Measurements from ENCODE around the gene ADAMTS12. TPM values are rescaled to one million over a fixed set of nuclear protein-coding genes. Genes with fewer than 3 reads are reported as not detected.
A peak's percentile ranks its signal among the peaks of the same experiment; 100 is the strongest.

The ADAMTS12 gene
- total and polyA plus RNA-seq, 2 experiments from 2014 or later = 9.1 to 17.1 TPM

DNA sequence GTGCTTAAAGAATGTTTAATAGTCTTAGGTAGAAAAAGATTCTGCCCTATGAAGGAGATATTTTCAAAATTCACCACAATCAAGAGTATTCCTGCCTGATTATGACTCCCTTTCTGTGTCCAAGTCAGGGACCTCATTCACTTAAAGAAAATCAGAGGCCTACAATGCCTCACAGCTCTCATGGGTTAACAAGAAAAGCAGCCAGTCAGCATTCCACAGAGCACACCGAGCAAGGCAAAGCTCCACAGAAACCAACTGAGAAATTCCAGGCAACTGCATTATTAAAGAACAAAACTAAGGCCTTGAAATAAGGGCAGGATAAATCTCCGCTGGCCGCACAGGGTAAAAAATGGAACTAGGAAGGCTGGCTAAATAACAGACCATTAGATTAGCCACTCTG lies 289.9 kb downstream of the ADAMTS12 start:
- no peak for TF ChIP-seq ZNF331 (CRISPR knock-in tag; IDR thresholded peaks at IDR 0.05; ENCODE audit: low read depth)
- no peak for TF ChIP-seq EZH2 (IDR thresholded peaks at IDR 0.05; ENCODE audit: low read depth, unreplicated experiment)
- no peak for TF ChIP-seq CREB1 (CRISPR knock-in tag; IDR thresholded peaks at IDR 0.05; ENCODE audit: low read depth)
- TF ChIP-seq EZH2phosphoT487 (IDR thresholded peaks at IDR 0.05; ENCODE audit: unreplicated experiment) = no peak
- no peak for TF ChIP-seq ZNF114 (CRISPR knock-in tag; IDR thresholded peaks at IDR 0.05)
- TF ChIP-seq NANOG (IDR thresholded peaks at IDR 0.05; ENCODE audit: borderline replicate concordance) = no peak
- TF ChIP-seq, protein P1, sequence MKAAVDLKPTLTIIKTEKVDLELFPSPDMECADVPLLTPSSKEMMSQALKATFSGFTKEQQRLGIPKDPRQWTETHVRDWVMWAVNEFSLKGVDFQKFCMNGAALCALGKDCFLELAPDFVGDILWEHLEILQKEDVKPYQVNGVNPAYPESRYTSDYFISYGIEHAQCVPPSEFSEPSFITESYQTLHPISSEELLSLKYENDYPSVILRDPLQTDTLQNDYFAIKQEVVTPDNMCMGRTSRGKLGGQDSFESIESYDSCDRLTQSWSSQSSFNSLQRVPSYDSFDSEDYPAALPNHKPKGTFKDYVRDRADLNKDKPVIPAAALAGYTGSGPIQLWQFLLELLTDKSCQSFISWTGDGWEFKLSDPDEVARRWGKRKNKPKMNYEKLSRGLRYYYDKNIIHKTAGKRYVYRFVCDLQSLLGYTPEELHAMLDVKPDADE (IDR thresholded peaks at IDR 0.05) = no peak
- TF ChIP-seq JUNB (IDR thresholded peaks at IDR 0.05; ENCODE audit: unreplicated experiment) = no peak
- Histone ChIP-seq H4K20me1 (replicated peaks; ENCODE audit: insufficient read depth) (no peaks in the 10 kb centered on the region), H3K4me3 (no peak overlapping the region), H3K27me3 (ENCODE audit: insufficient read depth) (no peaks in the 10 kb centered on the region), H3K9me2 (ENCODE audit: insufficient read depth) (no peaks in the 10 kb centered on the region), H3K4me2 (no peak overlapping the region), H3K27ac (ENCODE audit: low read depth) (no peak overlapping the region), H3F3A (replicated peaks; ENCODE audit: low read depth) (no peaks in the 10 kb centered on the region), H3K79me2 (replicated peaks; ENCODE audit: insufficient read depth) (no peaks in the 10 kb centered on the region), H3K4me1 (ENCODE audit: insufficient read depth) (no peaks in the 10 kb centered on the region), H2AFZ (no peak overlapping the region), H3K36me3 (ENCODE audit: insufficient read depth) (no peaks in the 10 kb centered on the region)
- Mint-ChIP-seq H3K36me3 (ENCODE audit: low read depth) (no peaks in the 10 kb centered on the region), H3K9me3 (no peaks in the 10 kb centered on the region), H3K4me1 (peaks cover 5% of the 10 kb centered on the region; the same call in 2 of the 3 replicates), H3K27me3 (ENCODE audit: insufficient read depth, low read depth, poor library complexity) (no peaks in the 10 kb centered on the region), H3K4me3 (no peak overlapping the region), H3K27ac (peak overlapping the region; percentile 11; the same call in 1 of the 2 replicates)
- DNase-seq (ENCODE audit: low spot score) (peak; percentile 49), ATAC-seq (peak; percentile 88)

DNA sequence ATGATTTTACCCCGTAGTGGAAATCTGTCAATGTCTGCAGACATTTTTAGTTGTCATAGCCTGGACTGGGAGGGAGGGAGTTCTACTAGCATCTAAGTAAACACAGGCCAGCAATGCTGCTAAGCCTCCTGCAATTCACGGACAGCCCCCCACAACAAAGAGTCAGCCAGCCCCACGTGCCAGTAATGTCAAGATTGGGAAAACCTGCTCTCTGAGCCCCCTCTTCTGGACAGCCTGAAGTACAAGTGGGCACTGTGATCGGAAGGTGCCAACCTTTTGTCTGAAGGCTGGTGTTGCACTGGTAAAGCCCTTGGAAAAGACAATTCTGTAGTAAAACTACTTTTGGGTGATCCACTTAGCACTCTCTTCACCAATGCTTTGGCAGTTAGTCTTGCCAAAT lies 296.5 kb downstream of the ADAMTS12 start:
- no peak overlapping the region for H3K27ac Mint-ChIP-seq

More for the DNA sequence above, 296.5 kb downstream of the ADAMTS12 start:
- no peaks in the 10 kb centered on the region; the same call in 1 of the 2 replicates for H4K20me1 ChIP-seq (replicated peaks; ENCODE audit: insufficient read depth)
- DNase-seq (ENCODE audit: low spot score) = peak; percentile 15
- Mint-ChIP-seq H3K9me3 (no peaks in the 10 kb centered on the region; the same call in 2 of the 3 replicates), H3K27me3 (ENCODE audit: insufficient read depth, low read depth, poor library complexity) (no peaks in the 10 kb centered on the region), H3K36me3 (ENCODE audit: low read depth) (no peaks in the 10 kb centered on the region), H3K4me1 (no peaks in the 10 kb centered on the region), H3K4me3 (no peak overlapping the region)
- no peak overlapping the region for H3K4me2 ChIP-seq
- TF ChIP-seq JUNB (IDR thresholded peaks at IDR 0.05; ENCODE audit: unreplicated experiment) = no peak
- TF ChIP-seq, protein P2, sequence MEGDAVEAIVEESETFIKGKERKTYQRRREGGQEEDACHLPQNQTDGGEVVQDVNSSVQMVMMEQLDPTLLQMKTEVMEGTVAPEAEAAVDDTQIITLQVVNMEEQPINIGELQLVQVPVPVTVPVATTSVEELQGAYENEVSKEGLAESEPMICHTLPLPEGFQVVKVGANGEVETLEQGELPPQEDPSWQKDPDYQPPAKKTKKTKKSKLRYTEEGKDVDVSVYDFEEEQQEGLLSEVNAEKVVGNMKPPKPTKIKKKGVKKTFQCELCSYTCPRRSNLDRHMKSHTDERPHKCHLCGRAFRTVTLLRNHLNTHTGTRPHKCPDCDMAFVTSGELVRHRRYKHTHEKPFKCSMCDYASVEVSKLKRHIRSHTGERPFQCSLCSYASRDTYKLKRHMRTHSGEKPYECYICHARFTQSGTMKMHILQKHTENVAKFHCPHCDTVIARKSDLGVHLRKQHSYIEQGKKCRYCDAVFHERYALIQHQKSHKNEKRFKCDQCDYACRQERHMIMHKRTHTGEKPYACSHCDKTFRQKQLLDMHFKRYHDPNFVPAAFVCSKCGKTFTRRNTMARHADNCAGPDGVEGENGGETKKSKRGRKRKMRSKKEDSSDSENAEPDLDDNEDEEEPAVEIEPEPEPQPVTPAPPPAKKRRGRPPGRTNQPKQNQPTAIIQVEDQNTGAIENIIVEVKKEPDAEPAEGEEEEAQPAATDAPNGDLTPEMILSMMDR (conservative IDR thresholded peaks at IDR 0.05; ENCODE audit: low read depth in 2 of 2) = peak in 1 of 2 experiments; percentile 63; a peak in 2 of 4 replicates
- TF ChIP-seq, protein P3, sequence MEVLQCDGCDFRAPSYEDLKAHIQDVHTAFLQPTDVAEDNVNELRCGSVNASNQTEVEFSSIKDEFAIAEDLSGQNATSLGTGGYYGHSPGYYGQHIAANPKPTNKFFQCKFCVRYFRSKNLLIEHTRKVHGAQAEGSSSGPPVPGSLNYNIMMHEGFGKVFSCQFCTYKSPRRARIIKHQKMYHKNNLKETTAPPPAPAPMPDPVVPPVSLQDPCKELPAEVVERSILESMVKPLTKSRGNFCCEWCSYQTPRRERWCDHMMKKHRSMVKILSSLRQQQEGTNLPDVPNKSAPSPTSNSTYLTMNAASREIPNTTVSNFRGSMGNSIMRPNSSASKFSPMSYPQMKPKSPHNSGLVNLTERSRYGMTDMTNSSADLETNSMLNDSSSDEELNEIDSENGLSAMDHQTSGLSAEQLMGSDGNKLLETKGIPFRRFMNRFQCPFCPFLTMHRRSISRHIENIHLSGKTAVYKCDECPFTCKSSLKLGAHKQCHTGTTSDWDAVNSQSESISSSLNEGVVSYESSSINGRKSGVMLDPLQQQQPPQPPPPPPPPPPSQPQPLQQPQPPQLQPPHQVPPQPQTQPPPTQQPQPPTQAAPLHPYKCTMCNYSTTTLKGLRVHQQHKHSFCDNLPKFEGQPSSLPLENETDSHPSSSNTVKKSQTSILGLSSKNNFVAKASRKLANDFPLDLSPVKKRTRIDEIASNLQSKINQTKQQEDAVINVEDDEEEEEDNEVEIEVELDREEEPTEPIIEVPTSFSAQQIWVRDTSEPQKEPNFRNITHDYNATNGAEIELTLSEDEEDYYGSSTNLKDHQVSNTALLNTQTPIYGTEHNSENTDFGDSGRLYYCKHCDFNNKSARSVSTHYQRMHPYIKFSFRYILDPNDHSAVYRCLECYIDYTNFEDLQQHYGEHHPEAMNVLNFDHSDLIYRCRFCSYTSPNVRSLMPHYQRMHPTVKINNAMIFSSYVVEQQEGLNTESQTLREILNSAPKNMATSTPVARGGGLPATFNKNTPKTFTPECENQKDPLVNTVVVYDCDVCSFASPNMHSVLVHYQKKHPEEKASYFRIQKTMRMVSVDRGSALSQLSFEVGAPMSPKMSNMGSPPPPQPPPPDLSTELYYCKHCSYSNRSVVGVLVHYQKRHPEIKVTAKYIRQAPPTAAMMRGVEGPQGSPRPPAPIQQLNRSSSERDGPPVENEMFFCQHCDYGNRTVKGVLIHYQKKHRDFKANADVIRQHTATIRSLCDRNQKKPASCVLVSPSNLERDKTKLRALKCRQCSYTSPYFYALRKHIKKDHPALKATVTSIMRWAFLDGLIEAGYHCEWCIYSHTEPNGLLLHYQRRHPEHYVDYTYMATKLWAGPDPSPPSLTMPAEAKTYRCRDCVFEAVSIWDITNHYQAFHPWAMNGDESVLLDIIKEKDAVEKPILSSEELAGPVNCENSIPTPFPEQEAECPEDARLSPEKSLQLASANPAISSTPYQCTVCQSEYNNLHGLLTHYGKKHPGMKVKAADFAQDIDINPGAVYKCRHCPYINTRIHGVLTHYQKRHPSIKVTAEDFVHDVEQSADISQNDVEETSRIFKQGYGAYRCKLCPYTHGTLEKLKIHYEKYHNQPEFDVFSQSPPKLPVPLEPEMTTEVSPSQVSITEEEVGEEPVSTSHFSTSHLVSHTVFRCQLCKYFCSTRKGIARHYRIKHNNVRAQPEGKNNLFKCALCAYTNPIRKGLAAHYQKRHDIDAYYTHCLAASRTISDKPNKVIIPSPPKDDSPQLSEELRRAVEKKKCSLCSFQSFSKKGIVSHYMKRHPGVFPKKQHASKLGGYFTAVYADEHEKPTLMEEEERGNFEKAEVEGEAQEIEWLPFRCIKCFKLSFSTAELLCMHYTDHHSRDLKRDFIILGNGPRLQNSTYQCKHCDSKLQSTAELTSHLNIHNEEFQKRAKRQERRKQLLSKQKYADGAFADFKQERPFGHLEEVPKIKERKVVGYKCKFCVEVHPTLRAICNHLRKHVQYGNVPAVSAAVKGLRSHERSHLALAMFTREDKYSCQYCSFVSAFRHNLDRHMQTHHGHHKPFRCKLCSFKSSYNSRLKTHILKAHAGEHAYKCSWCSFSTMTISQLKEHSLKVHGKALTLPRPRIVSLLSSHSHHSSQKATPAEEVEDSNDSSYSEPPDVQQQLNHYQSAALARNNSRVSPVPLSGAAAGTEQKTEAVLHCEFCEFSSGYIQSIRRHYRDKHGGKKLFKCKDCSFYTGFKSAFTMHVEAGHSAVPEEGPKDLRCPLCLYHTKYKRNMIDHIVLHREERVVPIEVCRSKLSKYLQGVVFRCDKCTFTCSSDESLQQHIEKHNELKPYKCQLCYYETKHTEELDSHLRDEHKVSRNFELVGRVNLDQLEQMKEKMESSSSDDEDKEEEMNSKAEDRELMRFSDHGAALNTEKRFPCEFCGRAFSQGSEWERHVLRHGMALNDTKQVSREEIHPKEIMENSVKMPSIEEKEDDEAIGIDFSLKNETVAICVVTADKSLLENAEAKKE (CRISPR knock-in tag; IDR thresholded peaks at IDR 0.05) = no peak
- peak; percentile 49 for ATAC-seq
- no peak overlapping the region for H3K4me3 ChIP-seq
- no peak overlapping the region for H2AFZ ChIP-seq
- H3K79me2 ChIP-seq (replicated peaks; ENCODE audit: insufficient read depth) = no peaks in the 10 kb centered on the region
- no peak overlapping the region for H3K27ac ChIP-seq (ENCODE audit: low read depth)
- no peaks in the 10 kb centered on the region for H3K4me1 ChIP-seq (ENCODE audit: insufficient read depth)
- H3F3A ChIP-seq (replicated peaks; ENCODE audit: low read depth) = no peaks in the 10 kb centered on the region
- H3K27me3 ChIP-seq (ENCODE audit: insufficient read depth) = no peaks in the 10 kb centered on the region
- H3K9me2 ChIP-seq (ENCODE audit: insufficient read depth) = no peaks in the 10 kb centered on the region
- no peaks in the 10 kb centered on the region for H3K36me3 ChIP-seq (ENCODE audit: insufficient read depth)

Data from GM23338 (cell line).